PC-3 (cell line): ENCODE measurements around the gene CRYBB2. TPM values are rescaled to one million over a fixed set of nuclear protein-coding genes. Genes with fewer than 3 reads are reported as not detected.

Experiments used
- ATAC-seq: fragments of 200-7000 bp; cut with Tn5 transposase; 2 replicates; pipeline ENCODE4 v1.9.1; 2020; ENCODE audit warnings: mild to moderate bottlenecking, moderate library complexity
- BruUV-seq: library from RNA; stranded (reverse); fragments of 400-500 nt; replicated peaks from 2 replicates; lab custom pipeline; 2021; lab: Mats Ljungman, UMichigan
- CTCF ChIA-PET: fragments of 300-600 bp; sonication (Branson Sonifier 250); formaldehyde crosslinking; loops from one replicate; lab custom pipeline; 2022; ENCODE audit warnings: antibody characterized with exemption; lab: Charles Lee
- POLR2A ChIA-PET: fragments of 300-600 bp; sonication (Branson Sonifier 250); formaldehyde crosslinking; loops from one replicate; lab custom pipeline; 2022; ENCODE audit warnings: antibody characterized with exemption; ENCODE audit not compliant: unreplicated experiment; lab: Charles Lee
- DNase-seq: peaks from one replicate; pipeline ENCODE4 v3.0.0-alpha.2; 2015
- H2AFZ ChIP-seq: fragments of 300-600 bp; sonication (generic); 2 replicates; pipeline ENCODE4 v1.6.0; 2016; ENCODE audit warnings: antibody characterized with exemption, low read length
- H3F3A ChIP-seq: fragments of 300-600 bp; sonication (generic); one replicate; pipeline ENCODE4 v1.6.0; 2017; ENCODE audit warnings: antibody characterized with exemption, low read length, control low read depth, mild to moderate bottlenecking; ENCODE audit not compliant: unreplicated experiment
- H3K27ac ChIP-seq: fragments of 300-600 bp; sonication (generic); 2 replicates; pipeline ENCODE4 v1.5.1; 2016; ENCODE audit warnings: mild to moderate bottlenecking, low read length
- H3K27me3 ChIP-seq: fragments of 300-600 bp; sonication (generic); 2 replicates; pipeline ENCODE4 v1.6.1; 2016; ENCODE audit warnings: low read length, mixed read lengths
- H3K36me3 ChIP-seq: fragments of 300-600 bp; sonication (generic); 2 replicates; pipeline ENCODE4 v1.6.1; 2016; ENCODE audit warnings: low read depth, mixed run types, low read length, mixed read lengths
- H3K4me1 ChIP-seq: fragments of 300-600 bp; sonication (generic); 2 replicates; pipeline ENCODE4 v1.5.1; 2016; ENCODE audit warnings: low read length; ENCODE audit not compliant: insufficient read depth
- H3K4me2 ChIP-seq: fragments of 300-600 bp; sonication (generic); 2 replicates; pipeline ENCODE4 v1.6.0; 2016; ENCODE audit warnings: low read length
- H3K4me3 ChIP-seq: fragments of 300-600 bp; sonication (generic); 2 replicates; pipeline ENCODE4 v1.5.1; 2016; ENCODE audit warnings: mild to moderate bottlenecking, low read length, mixed read lengths
- H3K79me2 ChIP-seq: fragments of 300-600 bp; sonication (generic); 2 replicates; pipeline ENCODE4 v1.6.1; 2017; ENCODE audit warnings: low read length, mixed read lengths
- H3K9ac ChIP-seq: fragments of 300-600 bp; sonication (generic); 2 replicates; pipeline ENCODE4 v1.6.0; 2016; ENCODE audit warnings: mild to moderate bottlenecking, low read length
- H3K9me2 ChIP-seq: fragments of 300-600 bp; sonication (generic); replicated peaks from 2 replicates; pipeline ENCODE4 v1.6.1; 2016; ENCODE audit warnings: mixed run types, low read length, mixed read lengths
- H3K9me3 ChIP-seq: fragments of 300-600 bp; sonication (generic); 2 replicates; pipeline ENCODE4 v1.6.1; 2016; ENCODE audit warnings: low read length, mixed read lengths
- H4K20me1 ChIP-seq: fragments of 300-600 bp; sonication (generic); 2 replicates; pipeline ENCODE4 v1.6.1; 2016; ENCODE audit warnings: low read length, mixed read lengths
- CTCF ChIP-seq: fragments of 300-600 bp; sonication (generic); conservative IDR thresholded peaks from 2 replicates; pipeline ENCODE4 v1.5.1; 2017; ENCODE audit warnings: antibody characterized with exemption, low read depth, mild to moderate bottlenecking, low read length
- EZH2 ChIP-seq: fragments of 300-600 bp; sonication (generic); IDR thresholded peaks from one replicate; pipeline ENCODE4 v1.6.1; 2017; ENCODE audit warnings: antibody characterized with exemption, mild to moderate bottlenecking, low read length; ENCODE audit not compliant: unreplicated experiment
- EZH2phosphoT487 ChIP-seq: fragments of 300-600 bp; sonication (generic); IDR thresholded peaks from 2 replicates; pipeline ENCODE4 v1.6.1; 2018; ENCODE audit warnings: mild to moderate bottlenecking, antibody characterized with exemption, low read length, borderline replicate concordance
- intact Hi-C: fragments of 100-400 bp; cut with micrococcal nuclease; formaldehyde crosslinking; loops from 2 replicates; pipeline ENCODE4 v1.9.0; 2023
- total RNA-seq: library from RNA; depleted of rRNA; stranded (reverse); fragments of >200 nt; gene quantifications from 2 replicates; pipeline ENCODE4 v1.2.3, GENCODE V29; 2014

The CRYBB2 gene
- total RNA-seq, 1 experiment from 2014 or later = not detected

GRCh38 chr22:25172153-25172552, 47.3 kb upstream of the CRYBB2 start:
- no peaks in the 10 kb centered on the region for H3K27me3 ChIP-seq
- CTCF ChIA-PET = interaction anchor here (0.6 kb wide), 1 partner anchor 61 kb away, joined by 4 read pairs; no protein-coding TSS in a partner anchor
- H3K79me2 ChIP-seq = no peaks in the 10 kb centered on the region
- H3K4me3 ChIP-seq = no peak overlapping the region
- H3K9ac ChIP-seq = no peak overlapping the region
- peak; percentile 34 for DNase-seq
- no peak overlapping the region for H2AFZ ChIP-seq
- H3F3A ChIP-seq = no peaks in the 10 kb centered on the region
- H3K4me2 ChIP-seq = no peak overlapping the region
- H3K9me2 ChIP-seq = no peaks in the 10 kb centered on the region
- H3K9me3 ChIP-seq = no peaks in the 10 kb centered on the region
- no peaks in the 10 kb centered on the region for H4K20me1 ChIP-seq
- TF ChIP-seq CTCF (peak; percentile 64), EZH2phosphoT487 (no peak)
- H3K36me3 ChIP-seq = no peaks in the 10 kb centered on the region
- no peak overlapping the region for H3K27ac ChIP-seq
- POLR2A ChIA-PET = no interaction called here
- ATAC-seq = peak; percentile 65
- BruUV-seq = no TSS peak
- H3K4me1 ChIP-seq = 0 out of 2 replicates have a peak, but pooled peaks cover under 1% of the 10 kb centered on the region
- intact Hi-C loops = loop anchor here (1.0 kb wide), 1 partner anchor 61 kb away; no protein-coding TSS in a partner anchor

GRCh38 chr22:25174156-25174887, 45.1 kb upstream of the CRYBB2 start:
- Histone ChIP-seq H3K27ac (no peak overlapping the region), H3K9ac (no peak overlapping the region), H3K4me1 (no peaks in the 10 kb centered on the region), H3K9me3 (no peaks in the 10 kb centered on the region), H3K36me3 (no peaks in the 10 kb centered on the region), H2AFZ (no peak overlapping the region), H3K79me2 (no peaks in the 10 kb centered on the region), H3K4me3 (no peak overlapping the region), H3K9me2 (no peaks in the 10 kb centered on the region), H4K20me1 (no peaks in the 10 kb centered on the region), H3K4me2 (no peak overlapping the region), H3F3A (no peaks in the 10 kb centered on the region), H3K27me3 (no peaks in the 10 kb centered on the region)
- ATAC-seq (no peak), DNase-seq (no peak)
- ChIA-PET CTCF (no interaction called here), POLR2A (no interaction called here)
- BruUV-seq = no TSS peak
- no peak for TF ChIP-seq EZH2phosphoT487
- TF ChIP-seq CTCF = no peak
- no peak for TF ChIP-seq EZH2
- intact Hi-C loops = no loop called here

- ATAC-seq (no peak), DNase-seq (no peak)
- H3K79me2 ChIP-seq = no peaks in the 10 kb centered on the region
- H3K9me2 ChIP-seq = no peaks in the 10 kb centered on the region
- H3K9me3 ChIP-seq = no peaks in the 10 kb centered on the region
- no peaks in the 10 kb centered on the region for H3K27me3 ChIP-seq
- no peak overlapping the region for H3K27ac ChIP-seq
- no TSS peak for BruUV-seq
- POLR2A ChIA-PET = no interaction called here
- H3F3A ChIP-seq = no peaks in the 10 kb centered on the region
- no peak for TF ChIP-seq EZH2
- no peak for TF ChIP-seq CTCF
- no peak for TF ChIP-seq EZH2phosphoT487
- CTCF ChIA-PET = no interaction called here
- no peak overlapping the region for H2AFZ ChIP-seq
- intact Hi-C loops = no loop called here
- H4K20me1 ChIP-seq = no peaks in the 10 kb centered on the region
- H3K9ac ChIP-seq = no peak overlapping the region
- no peaks in the 10 kb centered on the region for H3K36me3 ChIP-seq
- no peak overlapping the region for H3K4me3 ChIP-seq
- no peak overlapping the region for H3K4me2 ChIP-seq
- no peaks in the 10 kb centered on the region for H3K4me1 ChIP-seq
Observed at GRCh38 chr22:25174888-25175411, 44.5 kb upstream of the CRYBB2 start.
